Activated CD4-positive, alpha-beta T cell treated with anti-CD3 and anti-CD28 coated beads, Interleukin-2, Interleukin-6, amounts not matched to agents 100 ng/mL and 50 ng/mL, durations not matched to agents 16 hours and 8 hours (primary cell): ENCODE measurements around the gene MEIS2.

ENCODE experiments used
- DNase-seq: peaks from one replicate; pipeline ENCODE4 v3.0.0-alpha.2; 2020

MEIS2 gene

DNA sequence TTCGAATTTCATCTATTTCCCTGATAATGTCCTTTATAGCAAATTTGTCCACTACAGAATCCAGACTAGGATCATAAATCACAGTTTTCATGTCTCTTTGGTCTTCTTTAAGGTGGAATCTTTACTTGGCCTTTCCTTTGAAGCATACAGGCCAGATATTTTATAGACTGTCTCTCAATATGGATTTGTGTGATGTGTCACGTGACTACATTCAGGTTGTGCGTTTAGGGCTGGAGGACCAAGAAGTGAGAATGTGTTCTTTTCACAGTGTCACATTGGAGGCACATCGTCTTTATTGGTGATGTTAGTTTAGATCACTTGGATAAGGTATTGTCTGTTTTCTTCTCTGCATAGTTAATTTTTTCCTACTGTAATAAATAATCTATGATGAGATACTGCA lies 232.9 kb downstream of the MEIS2 start:
- DNase-seq = no peak

DNA sequence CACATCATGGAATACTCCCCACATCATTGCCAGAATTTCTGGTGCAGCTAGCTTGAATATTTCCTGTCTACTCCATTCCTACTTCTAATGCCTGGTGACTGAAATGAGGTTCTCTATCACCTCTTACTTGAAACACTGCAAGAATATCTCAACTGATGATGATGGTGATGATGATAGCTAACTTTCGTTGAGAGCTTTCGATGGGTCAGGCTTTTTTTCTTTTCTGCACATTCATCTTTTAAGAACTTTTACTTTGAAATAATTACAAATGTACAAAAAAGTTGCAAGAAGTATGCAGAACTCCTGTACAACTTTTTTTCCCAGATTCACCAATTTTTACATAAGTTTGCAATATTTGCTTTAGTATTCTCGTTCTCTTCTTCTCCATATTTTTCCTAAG lies 233.5 kb downstream of the MEIS2 start:
- no peak for DNase-seq

DNA sequence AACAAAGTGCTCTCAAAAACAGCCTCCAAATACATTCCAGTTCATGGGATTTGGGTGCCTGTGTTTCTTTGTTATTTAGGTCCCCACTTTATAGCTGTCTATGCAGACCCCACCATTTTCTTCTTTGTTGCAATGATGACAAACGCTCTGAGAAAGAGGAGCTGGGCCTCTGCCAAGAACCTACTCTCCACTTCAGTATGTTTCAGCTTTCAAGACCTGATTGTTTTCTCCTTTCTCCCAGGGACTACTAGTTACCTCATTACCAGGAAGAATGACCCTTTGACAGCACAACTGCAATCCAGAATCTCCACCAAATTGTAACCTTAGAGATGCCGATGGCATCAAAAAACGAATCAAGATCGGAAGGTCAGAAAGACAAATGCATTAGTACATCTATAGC lies 236.8 kb downstream of the MEIS2 start:
- DNase-seq = no peak

DNA sequence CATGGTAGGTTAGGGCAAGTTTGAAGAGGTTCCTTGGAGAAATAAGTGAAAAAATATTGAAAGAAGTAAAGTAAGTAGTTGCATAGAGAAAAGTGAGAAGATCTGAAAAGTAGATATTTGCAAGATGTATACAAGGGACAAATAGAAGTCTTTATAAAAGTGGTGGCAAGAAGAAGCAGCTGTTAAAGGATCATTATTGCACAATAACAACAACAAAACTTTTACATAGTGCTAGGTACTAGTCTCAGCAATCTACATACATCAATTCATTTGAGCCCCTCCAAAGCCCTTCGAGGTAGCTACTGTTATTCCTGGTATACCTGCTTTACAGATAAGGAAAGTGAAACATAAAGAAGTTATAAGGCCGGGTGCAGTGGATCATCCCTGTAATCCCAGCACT lies 239.6 kb downstream of the MEIS2 start:
- no peak for DNase-seq

DNA sequence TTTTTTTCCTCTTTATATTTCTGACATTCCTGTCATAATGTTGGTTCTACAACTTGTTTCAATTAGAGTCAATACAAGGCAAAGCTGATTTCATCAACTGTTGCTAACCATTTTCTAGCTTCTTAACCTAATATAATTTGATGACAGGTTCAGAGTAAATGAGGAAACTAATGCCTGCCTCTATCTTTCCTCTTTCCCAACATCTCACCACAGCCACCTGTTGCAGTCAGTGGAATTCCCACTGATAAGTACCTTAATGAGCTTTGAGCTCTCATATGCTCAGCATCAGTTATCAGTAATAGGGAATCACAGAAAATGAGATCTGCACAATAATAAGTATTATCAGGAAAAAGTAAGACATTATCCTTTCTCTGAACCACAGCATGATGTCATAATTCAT lies 241.9 kb downstream of the MEIS2 start:
- no peak for DNase-seq

DNA sequence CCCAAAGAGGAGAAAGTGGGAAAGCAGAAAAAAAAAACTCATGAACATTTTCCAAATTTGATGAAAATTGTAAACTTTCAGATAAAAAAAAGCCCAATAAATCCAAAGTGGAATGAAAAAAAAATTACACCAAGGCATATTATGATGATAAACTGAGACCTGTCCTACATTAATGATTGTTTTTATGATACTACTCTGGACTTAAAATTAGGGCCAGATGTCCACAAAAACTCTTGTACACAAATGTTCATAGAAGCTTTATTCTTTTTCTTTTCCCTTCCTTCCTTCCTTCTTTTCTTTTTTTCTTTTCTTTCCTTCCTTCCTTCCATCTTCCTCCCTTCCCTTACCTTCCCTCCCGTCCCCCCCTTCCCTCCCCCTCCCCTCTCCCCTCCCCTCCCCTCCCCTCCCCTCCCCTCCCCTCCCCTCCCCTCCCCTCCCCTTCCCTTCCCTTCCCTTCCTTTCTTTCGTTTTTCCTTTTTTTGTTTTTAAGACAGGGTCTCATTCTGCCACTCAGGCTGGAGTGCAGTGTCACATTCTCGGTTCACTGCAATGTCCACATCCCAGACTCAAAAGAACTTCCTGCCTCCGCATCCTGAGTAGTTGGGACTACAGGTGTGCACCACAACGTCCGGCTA lies 243.9 kb downstream of the MEIS2 start:
- no peak for DNase-seq

DNA sequence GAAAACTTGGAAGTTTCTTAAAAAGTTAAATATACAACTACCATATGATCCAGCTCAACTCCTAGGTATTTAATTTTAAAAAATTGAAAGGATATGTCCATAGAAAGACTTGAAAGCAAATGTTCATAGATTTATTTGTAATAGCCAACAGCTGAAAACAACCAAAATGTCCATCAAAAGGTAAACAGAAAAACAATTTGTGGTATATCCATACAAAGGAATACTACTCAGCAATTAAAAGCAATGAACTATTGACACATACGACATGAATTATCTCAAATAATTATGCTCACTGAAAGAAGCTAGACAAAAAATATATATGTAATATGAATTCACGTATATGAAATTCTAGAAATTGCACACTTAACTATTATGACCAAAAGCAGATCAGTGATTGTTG lies 249.5 kb downstream of the MEIS2 start:
- DNase-seq = no peak

DNA sequence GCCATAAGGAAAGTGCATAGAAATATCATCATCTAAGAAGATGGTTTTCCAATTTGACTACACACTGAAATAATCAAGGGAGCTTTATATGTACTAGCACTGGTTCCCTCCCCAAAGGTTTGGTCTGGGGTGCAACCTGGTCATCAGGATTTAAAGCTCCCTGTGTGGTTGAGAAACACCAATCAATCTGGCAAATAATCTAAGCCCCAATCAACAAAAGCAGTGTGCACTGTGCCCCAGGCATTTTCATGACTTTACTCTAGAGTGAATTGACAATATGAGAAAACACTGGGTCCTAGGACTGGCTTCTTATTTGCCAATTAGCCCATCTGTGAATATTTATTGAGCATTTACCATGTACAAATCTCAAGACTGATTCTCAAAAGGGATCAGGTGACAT lies 255.1 kb downstream of the MEIS2 start:
- no peak for DNase-seq

DNA sequence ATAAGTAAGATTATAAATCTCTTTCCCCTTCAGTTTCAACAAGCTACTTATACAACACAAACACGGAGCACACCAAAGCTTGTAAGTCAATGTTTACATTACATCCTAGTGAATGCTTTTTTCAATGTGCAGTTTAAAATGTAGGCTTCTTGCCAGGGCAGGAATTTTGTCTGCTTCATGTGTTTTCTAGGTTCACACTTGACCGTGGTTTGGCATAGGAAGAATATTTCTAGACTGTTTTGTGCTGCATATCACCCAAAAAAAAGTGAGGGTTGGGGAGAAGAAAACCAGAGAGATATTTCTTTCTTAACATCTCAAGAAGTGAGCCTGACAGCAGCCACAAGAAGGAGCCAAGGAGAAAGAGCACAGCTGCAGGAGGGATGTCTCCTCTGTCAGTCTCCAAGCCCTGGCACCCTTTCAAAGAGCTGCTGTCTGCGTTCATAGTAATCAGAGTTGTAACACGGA lies 255.8 kb downstream of the MEIS2 start:
- DNase-seq = no peak

DNA sequence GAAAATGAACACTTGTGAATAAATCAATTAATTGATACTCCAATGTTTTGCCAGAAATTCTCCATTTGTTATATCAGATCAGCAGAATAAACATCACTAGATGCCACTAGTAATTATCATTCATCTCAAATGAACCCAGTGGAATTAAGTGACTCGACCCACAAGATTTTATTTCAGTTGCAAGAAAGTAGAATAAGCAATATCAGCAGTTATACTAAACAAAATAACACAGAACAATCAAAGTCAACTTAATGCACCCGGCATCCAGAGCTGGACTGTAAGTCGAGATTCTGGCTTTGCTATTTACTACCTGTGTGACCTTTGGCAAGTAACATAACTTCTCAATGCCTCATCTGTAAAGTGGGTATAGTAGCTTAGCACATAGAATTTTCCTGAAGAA lies 256.5 kb downstream of the MEIS2 start:
- DNase-seq = no peak

DNA sequence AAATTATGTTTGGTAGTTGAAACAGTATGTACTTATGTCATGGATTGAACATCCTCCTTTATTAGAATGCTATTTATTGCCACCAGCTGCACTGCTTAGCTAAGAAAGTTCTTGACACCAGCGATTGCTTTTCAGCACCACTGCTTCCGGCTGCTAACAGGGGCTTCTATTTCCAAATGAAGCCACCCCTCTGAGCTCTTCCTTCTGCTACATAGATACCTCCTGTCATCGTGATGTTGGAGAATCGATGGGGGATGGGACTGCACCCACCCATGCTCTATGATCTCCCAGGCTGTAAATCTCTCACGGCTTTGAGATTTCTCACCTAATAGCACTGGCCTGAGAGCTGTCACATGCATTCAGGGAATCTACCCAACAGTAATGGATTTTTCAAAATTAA lies 259.2 kb downstream of the MEIS2 start:
- no peak for DNase-seq
